ENCODE data around the gene MIB2.

DNA sequence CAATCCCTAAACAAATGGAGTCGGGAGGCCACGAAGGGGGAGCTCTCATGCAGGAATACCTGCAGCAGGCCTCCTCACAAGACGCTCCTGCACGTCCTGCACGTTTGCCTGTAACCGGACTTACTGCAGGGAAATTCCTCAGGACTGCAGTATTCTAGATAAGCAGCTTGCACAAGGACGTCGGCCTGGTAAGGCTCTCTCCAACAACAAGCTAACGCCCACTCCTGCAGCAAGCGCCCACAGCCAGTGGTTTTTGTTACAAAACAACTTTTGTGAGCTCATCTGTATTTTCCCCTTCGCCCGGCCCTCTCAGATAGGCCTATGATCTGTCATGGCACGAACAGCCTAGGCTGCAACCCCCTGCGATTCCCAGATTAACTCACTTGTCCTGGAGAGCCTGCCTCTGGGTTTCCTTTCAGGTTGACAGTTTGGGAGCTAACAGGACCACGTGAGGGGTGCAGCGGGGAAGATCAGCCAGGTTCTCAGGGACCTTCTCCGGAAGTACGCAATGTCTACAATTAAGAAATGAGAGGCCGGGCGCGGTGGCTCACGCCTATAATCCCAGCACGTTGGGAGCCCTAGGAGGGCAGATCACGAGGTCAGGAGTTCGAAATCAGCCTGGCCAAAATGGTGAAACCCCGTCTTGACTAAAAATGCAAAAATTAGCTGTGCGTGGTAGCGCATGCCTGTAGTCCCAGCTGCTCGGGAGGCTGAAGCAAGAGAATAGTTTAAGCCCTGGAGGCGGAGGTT lies 921 bp upstream of the MIB2 start:
- TF ChIP-seq, protein P1, sequence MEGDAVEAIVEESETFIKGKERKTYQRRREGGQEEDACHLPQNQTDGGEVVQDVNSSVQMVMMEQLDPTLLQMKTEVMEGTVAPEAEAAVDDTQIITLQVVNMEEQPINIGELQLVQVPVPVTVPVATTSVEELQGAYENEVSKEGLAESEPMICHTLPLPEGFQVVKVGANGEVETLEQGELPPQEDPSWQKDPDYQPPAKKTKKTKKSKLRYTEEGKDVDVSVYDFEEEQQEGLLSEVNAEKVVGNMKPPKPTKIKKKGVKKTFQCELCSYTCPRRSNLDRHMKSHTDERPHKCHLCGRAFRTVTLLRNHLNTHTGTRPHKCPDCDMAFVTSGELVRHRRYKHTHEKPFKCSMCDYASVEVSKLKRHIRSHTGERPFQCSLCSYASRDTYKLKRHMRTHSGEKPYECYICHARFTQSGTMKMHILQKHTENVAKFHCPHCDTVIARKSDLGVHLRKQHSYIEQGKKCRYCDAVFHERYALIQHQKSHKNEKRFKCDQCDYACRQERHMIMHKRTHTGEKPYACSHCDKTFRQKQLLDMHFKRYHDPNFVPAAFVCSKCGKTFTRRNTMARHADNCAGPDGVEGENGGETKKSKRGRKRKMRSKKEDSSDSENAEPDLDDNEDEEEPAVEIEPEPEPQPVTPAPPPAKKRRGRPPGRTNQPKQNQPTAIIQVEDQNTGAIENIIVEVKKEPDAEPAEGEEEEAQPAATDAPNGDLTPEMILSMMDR (conservative IDR thresholded peaks at IDR 0.05 in 1 of 2, IDR thresholded peaks at IDR 0.05 in 1 of 2; ENCODE audit: low read depth in 1 of 2, low read length in 2 of 2) = no peak
- no peak for TF ChIP-seq EZH2 (IDR thresholded peaks at IDR 0.05; ENCODE audit: low read length, missing control alignments)
